Liver (tissue), 9 donors: ENCODE measurements around the gene CMTR2. TPM values are rescaled to one million over a fixed set of nuclear protein-coding genes. Genes with fewer than 3 reads are reported as not detected.

Experiments used
- DNase-seq: peaks from one replicate; pipeline ENCODE4 v3.0.0-alpha.2; 2017; ENCODE audit warnings: low spot score
- H3K27ac ChIP-seq, 2 donors: one replicate each; pipeline ENCODE4 v1.7.0; 2013; ENCODE audit warnings: inconsistent platforms in 2 of 2, low read length in 2 of 2, control low read depth in 1 of 2, low read depth in 1 of 2, mild to moderate bottlenecking in 1 of 2
- H3K27me3 ChIP-seq, 4 donors: one replicate each; pipeline versions ENCODE4 v1.6.1 to v1.7.0; 2013; ENCODE audit warnings: low read length in 3 of 4, inconsistent platforms in 1 of 4, mild to moderate bottlenecking in 1 of 4, moderate library complexity in 1 of 4; ENCODE audit not compliant: control insufficient read depth in 4 of 4, insufficient read depth in 4 of 4
- H3K36me3 ChIP-seq, 4 donors: one replicate each; pipeline versions ENCODE4 v1.6.1 to v1.7.0; 2013; ENCODE audit warnings: low read length in 3 of 4, mild to moderate bottlenecking in 3 of 4, low read depth in 1 of 4, moderate library complexity in 1 of 4; ENCODE audit not compliant: control insufficient read depth in 4 of 4, insufficient read depth in 3 of 4
- H3K4me1 ChIP-seq, 4 donors: one replicate each; pipeline versions ENCODE4 v1.6.1 to v1.7.0; 2013; ENCODE audit warnings: low read length in 3 of 4, mild to moderate bottlenecking in 3 of 4, moderate library complexity in 1 of 4; ENCODE audit not compliant: control insufficient read depth in 4 of 4, insufficient read depth in 4 of 4
- H3K4me3 ChIP-seq, 3 donors: one replicate each; pipeline versions ENCODE4 v1.6.1 to v1.7.0; 2013; ENCODE audit warnings: low read length in 3 of 3, control low read depth in 1 of 3, low read depth in 1 of 3, mild to moderate bottlenecking in 1 of 3
- H3K9ac ChIP-seq, 2 donors: one replicate each; pipeline ENCODE4 v1.7.0; 2013; ENCODE audit warnings: low read length in 2 of 2, mild to moderate bottlenecking in 2 of 2, moderate library complexity in 2 of 2, control low read depth in 1 of 2, low read depth in 1 of 2
- H3K9me3 ChIP-seq, 4 donors: one replicate each; pipeline versions ENCODE4 v1.6.1 to v1.7.0; 2013; ENCODE audit warnings: low read length in 3 of 4; ENCODE audit not compliant: control insufficient read depth in 4 of 4
- CTCF ChIP-seq: fragments of 150-350 bp; IDR thresholded peaks from 2 replicates; pipeline ENCODE4 v1.5.1; 2017; ENCODE audit warnings: improper control_type of control experiment, low read depth, low read length; ENCODE audit not compliant: missing input control
- FOXA1 ChIP-seq: IDR thresholded peaks from 2 replicates; pipeline ENCODE4 v1.6.1; 2016; ENCODE audit warnings: antibody characterized with exemption
- FOXA2 ChIP-seq: IDR thresholded peaks from 2 replicates; pipeline ENCODE4 v1.6.1; 2016; ENCODE audit warnings: antibody characterized with exemption
- GABPA ChIP-seq, 2 donors: IDR thresholded peaks in 1 of 2; conservative IDR thresholded peaks in 1 of 2; 2 replicates each; pipeline ENCODE4 v1.6.1; 2016; ENCODE audit warnings: antibody characterized with exemption in 2 of 2, mild to moderate bottlenecking in 1 of 2, moderate library complexity in 1 of 2
- HNF4A ChIP-seq, 2 donors: conservative IDR thresholded peaks; 2 replicates each; pipeline ENCODE4 v1.6.1; 2016; ENCODE audit warnings: antibody characterized with exemption in 2 of 2, mild to moderate bottlenecking in 2 of 2
- HNF4G ChIP-seq: IDR thresholded peaks from 2 replicates; pipeline ENCODE4 v1.6.1; 2016; ENCODE audit warnings: antibody characterized with exemption
- JUND ChIP-seq, 2 donors: IDR thresholded peaks; 2 replicates each; pipeline ENCODE4 v1.6.1; 2016; ENCODE audit warnings: antibody characterized with exemption in 2 of 2
- MAX ChIP-seq: IDR thresholded peaks from 2 replicates; pipeline ENCODE4 v1.6.1; 2016; ENCODE audit warnings: antibody characterized with exemption
- NR2F2 ChIP-seq: IDR thresholded peaks from 2 replicates; pipeline ENCODE4 v1.6.1; 2016; ENCODE audit warnings: antibody characterized with exemption
- RAD21 ChIP-seq, 2 donors: IDR thresholded peaks; 2 replicates each; pipeline ENCODE4 v1.6.1; 2016; ENCODE audit warnings: antibody characterized with exemption in 2 of 2, mild to moderate bottlenecking in 2 of 2
- REST ChIP-seq: IDR thresholded peaks from 2 replicates; pipeline ENCODE4 v1.6.1; 2016; ENCODE audit warnings: antibody characterized with exemption, mild to moderate bottlenecking
- RXRA ChIP-seq, 2 donors: IDR thresholded peaks; 2 replicates each; pipeline ENCODE4 v1.6.1; 2017 to 2018; ENCODE audit warnings: antibody characterized with exemption in 2 of 2, mild to moderate bottlenecking in 1 of 2
- SP1 ChIP-seq: IDR thresholded peaks from 2 replicates; pipeline ENCODE4 v1.6.1; 2018; ENCODE audit warnings: antibody characterized with exemption, mild to moderate bottlenecking
- TAF1 ChIP-seq: conservative IDR thresholded peaks from 2 replicates; pipeline ENCODE4 v1.6.1; 2016; ENCODE audit warnings: antibody characterized with exemption, mild to moderate bottlenecking
- YY1 ChIP-seq: IDR thresholded peaks from 2 replicates; pipeline ENCODE4 v1.6.1; 2016; ENCODE audit warnings: antibody characterized with exemption, mild to moderate bottlenecking
- ZBTB33 ChIP-seq: IDR thresholded peaks from 2 replicates; pipeline ENCODE4 v1.6.1; 2016; ENCODE audit warnings: antibody characterized with exemption
- WGBS: extraction: QIAGEN DNeasy Blood & Tissue Kit; methylation state at CpG from one replicate; pipeline ENCODE4 v1.1.7; 2013; 5-methylcytosine and 5-hydroxymethylcytosine counted together
- polyA plus RNA-seq, 2 donors: library from polyadenylated mRNA; stranded (reverse) in 1 of 2; unstranded in 1 of 2; fragments of 200-250 nt in 1 of 2; fragments of >200 nt in 1 of 2; fragmentation: Nextera tagmentation in 1 of 2; extraction: Ambion mirVana in 1 of 2; gene quantifications; one replicate each; pipeline versions ENCODE4 v1.2.1 to v1.2.3, GENCODE V29; 2013 to 2015
- total RNA-seq, 2 donors: library from RNA; depleted of rRNA; stranded (reverse); fragments of >200 nt; gene quantifications; one replicate each; pipeline ENCODE4 v1.2.3, GENCODE V29; 2014
- donor health status: healthy.
- donor health status: healthy.
- donor health status: healthy.
- donor health status: healthy.
- donor health status: healthy.

CMTR2 gene
- total and polyA plus RNA-seq, 4 donors: 6.8 to 28.0 (median 15.0) TPM

GRCh38 chr16:71296584-71297340 is 7.6 kb upstream of the CMTR2 start:
- TF ChIP-seq SP1 (peak; percentile 47), RAD21 (IDR thresholded peaks at IDR 0.05) (no peak), CTCF (no peak), YY1 (peak; percentile 88), JUND (IDR thresholded peaks at IDR 0.05) (peak in 1 of 2 donors; percentile 52), TAF1 (no peak), FOXA2 (peak; percentile 79), GABPA (IDR thresholded peaks at IDR 0.05 in 1 of 2, conservative IDR thresholded peaks at IDR 0.05 in 1 of 2) (no peak), RXRA (IDR thresholded peaks at IDR 0.05) (peak in 1 of 2 donors; percentile 59), HNF4A (conservative IDR thresholded peaks at IDR 0.05) (peak; percentile 49 to 64), FOXA1 (peak; percentile 37), MAX (peak; percentile 45), ZBTB33 (peak; percentile 39)
- Histone ChIP-seq H3K9ac (no peak overlapping the region), H3K4me1 (peaks cover 0 to 15% (median 13%) of the 10 kb centered on the region in 4 donors), H3K9me3 (no peaks in the 10 kb centered on the region), H3K27me3 (no peaks in the 10 kb centered on the region), H3K27ac (peak overlapping the region; percentile 32 to 36), H3K4me3 (no peak overlapping the region), H3K36me3 (no peaks in the 10 kb centered on the region)
- 30% methylated on average over 3 of the region's 3 CpGs for WGBS
- DNase-seq: no peak

- DNase-seq: no peak
- WGBS: 95% methylated on average over 1 of the region's 1 CpG
- Histone ChIP-seq H3K4me3 (no peak overlapping the region), H3K9ac (no peak overlapping the region), H3K27ac (peak overlapping the region; percentile 21 to 36), H3K9me3 (no peaks in the 10 kb centered on the region), H3K4me1 (peaks cover 0 to 15% (median 13%) of the 10 kb centered on the region in 4 donors), H3K27me3 (no peaks in the 10 kb centered on the region), H3K36me3 (no peaks in the 10 kb centered on the region)
- TF ChIP-seq YY1 (no peak), REST (no peak), RXRA (IDR thresholded peaks at IDR 0.05) (no peak), ZBTB33 (no peak), MAX (no peak), NR2F2 (no peak), TAF1 (no peak), FOXA2 (no peak), HNF4G (no peak), CTCF (no peak), RAD21 (IDR thresholded peaks at IDR 0.05) (no peak), FOXA1 (no peak), JUND (IDR thresholded peaks at IDR 0.05) (no peak)
These were observed 6.7 kb upstream of the CMTR2 start for GRCh38 chr16:71295950-71296349.
